PC-3 (cell line): ENCODE data around the gene DCLK1. TPM values are rescaled to one million over a fixed set of nuclear protein-coding genes. Genes with fewer than 3 reads are reported as not detected.

ENCODE experiments used
- ATAC-seq: fragments of 200-7000 bp; cut with Tn5 transposase; 2 replicates; pipeline ENCODE4 v1.9.1; 2020; ENCODE audit warnings: mild to moderate bottlenecking, moderate library complexity
- BruUV-seq: library from RNA; stranded (reverse); fragments of 400-500 nt; replicated peaks from 2 replicates; lab custom pipeline; 2021; lab: Mats Ljungman, UMichigan
- CTCF ChIA-PET: fragments of 300-600 bp; sonication (Branson Sonifier 250); formaldehyde crosslinking; loops from one replicate; lab custom pipeline; 2022; ENCODE audit warnings: antibody characterized with exemption; lab: Charles Lee
- POLR2A ChIA-PET: fragments of 300-600 bp; sonication (Branson Sonifier 250); formaldehyde crosslinking; loops from one replicate; lab custom pipeline; 2022; ENCODE audit warnings: antibody characterized with exemption; ENCODE audit not compliant: unreplicated experiment; lab: Charles Lee
- DNase-seq: peaks from one replicate; pipeline ENCODE4 v3.0.0-alpha.2; 2015
- H2AFZ ChIP-seq: fragments of 300-600 bp; sonication (generic); 2 replicates; pipeline ENCODE4 v1.6.0; 2016; ENCODE audit warnings: antibody characterized with exemption, low read length
- H3F3A ChIP-seq: fragments of 300-600 bp; sonication (generic); one replicate; pipeline ENCODE4 v1.6.0; 2017; ENCODE audit warnings: antibody characterized with exemption, low read length, control low read depth, mild to moderate bottlenecking; ENCODE audit not compliant: unreplicated experiment
- H3K27ac ChIP-seq: fragments of 300-600 bp; sonication (generic); 2 replicates; pipeline ENCODE4 v1.5.1; 2016; ENCODE audit warnings: mild to moderate bottlenecking, low read length
- H3K27me3 ChIP-seq: fragments of 300-600 bp; sonication (generic); 2 replicates; pipeline ENCODE4 v1.6.1; 2016; ENCODE audit warnings: low read length, mixed read lengths
- H3K36me3 ChIP-seq: fragments of 300-600 bp; sonication (generic); 2 replicates; pipeline ENCODE4 v1.6.1; 2016; ENCODE audit warnings: low read depth, mixed run types, low read length, mixed read lengths
- H3K4me1 ChIP-seq: fragments of 300-600 bp; sonication (generic); 2 replicates; pipeline ENCODE4 v1.5.1; 2016; ENCODE audit warnings: low read length; ENCODE audit not compliant: insufficient read depth
- H3K4me2 ChIP-seq: fragments of 300-600 bp; sonication (generic); 2 replicates; pipeline ENCODE4 v1.6.0; 2016; ENCODE audit warnings: low read length
- H3K4me3 ChIP-seq: fragments of 300-600 bp; sonication (generic); 2 replicates; pipeline ENCODE4 v1.5.1; 2016; ENCODE audit warnings: mild to moderate bottlenecking, low read length, mixed read lengths
- H3K79me2 ChIP-seq: fragments of 300-600 bp; sonication (generic); 2 replicates; pipeline ENCODE4 v1.6.1; 2017; ENCODE audit warnings: low read length, mixed read lengths
- H3K9ac ChIP-seq: fragments of 300-600 bp; sonication (generic); 2 replicates; pipeline ENCODE4 v1.6.0; 2016; ENCODE audit warnings: mild to moderate bottlenecking, low read length
- H3K9me2 ChIP-seq: fragments of 300-600 bp; sonication (generic); replicated peaks from 2 replicates; pipeline ENCODE4 v1.6.1; 2016; ENCODE audit warnings: mixed run types, low read length, mixed read lengths
- H3K9me3 ChIP-seq: fragments of 300-600 bp; sonication (generic); 2 replicates; pipeline ENCODE4 v1.6.1; 2016; ENCODE audit warnings: low read length, mixed read lengths
- H4K20me1 ChIP-seq: fragments of 300-600 bp; sonication (generic); 2 replicates; pipeline ENCODE4 v1.6.1; 2016; ENCODE audit warnings: low read length, mixed read lengths
- CTCF ChIP-seq: fragments of 300-600 bp; sonication (generic); conservative IDR thresholded peaks from 2 replicates; pipeline ENCODE4 v1.5.1; 2017; ENCODE audit warnings: antibody characterized with exemption, low read depth, mild to moderate bottlenecking, low read length
- EZH2 ChIP-seq: fragments of 300-600 bp; sonication (generic); IDR thresholded peaks from one replicate; pipeline ENCODE4 v1.6.1; 2017; ENCODE audit warnings: antibody characterized with exemption, mild to moderate bottlenecking, low read length; ENCODE audit not compliant: unreplicated experiment
- EZH2phosphoT487 ChIP-seq: fragments of 300-600 bp; sonication (generic); IDR thresholded peaks from 2 replicates; pipeline ENCODE4 v1.6.1; 2018; ENCODE audit warnings: mild to moderate bottlenecking, antibody characterized with exemption, low read length, borderline replicate concordance
- intact Hi-C: fragments of 100-400 bp; cut with micrococcal nuclease; formaldehyde crosslinking; loops from 2 replicates; pipeline ENCODE4 v1.9.0; 2023
- total RNA-seq: library from RNA; depleted of rRNA; stranded (reverse); fragments of >200 nt; gene quantifications from 2 replicates; pipeline ENCODE4 v1.2.3, GENCODE V29; 2014

Gene DCLK1
- total RNA-seq, 1 experiment from 2014 or later: not detected

DNA sequence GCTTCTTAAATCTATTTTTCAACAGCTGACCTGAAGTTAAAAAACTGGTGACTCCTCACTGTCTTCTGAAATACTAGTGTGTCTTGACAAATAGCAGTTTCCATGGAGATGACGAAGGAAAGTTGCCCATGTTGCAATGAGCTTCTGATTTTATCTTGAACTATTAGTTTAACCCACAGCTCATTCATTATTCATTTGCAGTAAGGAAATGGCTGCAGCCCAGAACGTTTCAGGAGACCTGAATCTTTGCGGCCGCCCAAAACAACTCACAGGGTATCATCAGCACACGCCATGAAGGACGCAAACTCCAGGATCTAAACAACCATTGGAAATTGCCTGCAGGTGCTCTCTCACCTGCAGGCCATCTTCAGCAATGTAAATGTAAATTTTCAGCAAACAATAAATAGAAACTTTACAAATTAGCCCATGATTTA lies 142.5 kb downstream of the DCLK1 start:
- POLR2A ChIA-PET: no interaction called here
- no peak overlapping the region for H3K27ac ChIP-seq

DNA sequence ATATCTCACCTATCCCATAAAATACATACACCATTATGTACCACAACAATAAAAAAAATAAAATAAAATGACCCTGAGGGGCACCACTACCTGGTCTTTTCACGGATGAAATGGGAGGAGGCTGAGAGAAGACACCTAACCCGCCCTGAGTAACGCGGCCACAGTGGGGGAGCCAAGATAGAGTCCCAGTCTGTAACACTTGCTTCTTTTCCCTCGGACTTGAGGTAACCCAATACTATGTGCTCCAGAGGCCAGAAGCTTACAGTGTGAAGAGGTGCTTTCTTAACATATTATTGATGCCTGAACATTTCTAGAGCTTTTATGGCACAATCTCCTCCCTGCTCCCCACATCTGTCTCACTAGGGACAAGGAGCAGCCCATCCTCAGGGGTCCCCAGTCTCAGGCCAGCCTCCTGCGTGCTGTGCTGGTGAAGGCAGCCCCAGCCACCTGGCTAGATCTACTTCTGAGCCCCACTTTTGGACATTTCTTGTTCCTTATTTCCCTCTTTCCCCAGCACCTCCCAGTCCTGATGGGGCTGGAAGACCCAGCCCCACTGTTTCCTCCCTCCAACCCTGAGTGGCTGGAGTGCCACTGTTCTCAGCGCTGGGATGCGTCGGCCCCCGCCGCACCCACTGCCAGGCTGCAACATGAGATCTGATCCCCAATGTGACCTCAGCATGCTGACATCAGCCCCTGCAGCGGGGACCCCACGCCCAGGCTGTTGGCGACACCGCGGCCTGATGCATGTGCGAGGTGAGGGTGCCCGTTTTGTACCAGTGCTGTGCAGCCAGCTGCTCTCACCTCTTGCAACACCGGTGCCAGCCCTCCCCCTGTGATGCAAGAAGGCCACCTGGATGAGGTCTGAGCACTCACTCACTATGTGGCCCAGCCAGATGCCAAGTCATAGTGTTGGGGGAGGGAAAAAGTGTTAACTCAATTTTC lies 143.3 kb downstream of the DCLK1 start:
- Histone ChIP-seq H3K27me3 (no peaks in the 10 kb centered on the region; the same call in 1 of the 2 replicates), H3K4me2 (no peak overlapping the region), H3K4me1 (no peaks in the 10 kb centered on the region), H3K9me3 (no peaks in the 10 kb centered on the region), H3K9me2 (no peaks in the 10 kb centered on the region), H3K36me3 (no peaks in the 10 kb centered on the region), H3K27ac (no peak overlapping the region), H3F3A (no peaks in the 10 kb centered on the region), H3K79me2 (no peaks in the 10 kb centered on the region), H3K9ac (no peak overlapping the region), H3K4me3 (no peak overlapping the region), H2AFZ (no peak overlapping the region), H4K20me1 (no peaks in the 10 kb centered on the region)
- no peak for DNase-seq
- intact Hi-C loops: no loop called here
- no TSS peak for BruUV-seq
- no peak for ATAC-seq
- POLR2A ChIA-PET: no interaction called here
- CTCF ChIA-PET: no interaction called here
- TF ChIP-seq EZH2phosphoT487: no peak
- no peak for TF ChIP-seq EZH2
- TF ChIP-seq CTCF: no peak

More for the DNA sequence above, 142.5 kb downstream of the DCLK1 start:
- Histone ChIP-seq H3F3A (no peaks in the 10 kb centered on the region), H3K4me2 (no peak overlapping the region), H3K9me3 (no peaks in the 10 kb centered on the region), H3K4me3 (no peak overlapping the region), H3K9me2 (no peaks in the 10 kb centered on the region), H3K36me3 (no peaks in the 10 kb centered on the region), H2AFZ (no peak overlapping the region), H4K20me1 (no peaks in the 10 kb centered on the region), H3K27me3 (no peaks in the 10 kb centered on the region; the same call in 1 of the 2 replicates), H3K79me2 (no peaks in the 10 kb centered on the region), H3K9ac (no peak overlapping the region), H3K4me1 (no peaks in the 10 kb centered on the region)
- CTCF ChIA-PET: no interaction called here
- TF ChIP-seq EZH2 (no peak), CTCF (no peak), EZH2phosphoT487 (no peak)
- BruUV-seq: no TSS peak
- ATAC-seq (no peak), DNase-seq (no peak)
- intact Hi-C loops: no loop called here
